Esophagus muscularis mucosa (tissue), 4 donors: ENCODE measurements around the gene FAM131C.

Experiments
- EP300 ChIP-seq: sonication (generic); formaldehyde crosslinking; IDR thresholded peaks from one replicate; pipeline ENCODE4 v1.6.1; 2017; ENCODE audit warnings: antibody characterized with exemption
- POLR2A ChIP-seq: fragments of 450-650 bp; IDR thresholded peaks from one replicate; pipeline ENCODE4 v1.6.1; 2017; ENCODE audit warnings: antibody characterized with exemption, moderate library complexity, mild to moderate bottlenecking, low read depth
- POLR2AphosphoS5 ChIP-seq, 2 donors: sonication (generic); formaldehyde crosslinking; IDR thresholded peaks; one replicate each; pipeline ENCODE4 v1.6.1; 2017; ENCODE audit warnings: antibody characterized with exemption in 2 of 2
- TF ChIP-seq, protein P1 (sequence below), 3 experiments: fragments of 200-600 bp in 2 of 3; fragments of 450-650 bp in 1 of 3; sonication (generic) in 2 of 3; IDR thresholded peaks; one replicate each; pipeline ENCODE4 v1.5.1; 2017 to 2019; ENCODE audit warnings: antibody characterized with exemption in 3 of 3, mild to moderate bottlenecking in 2 of 3, moderate library complexity in 1 of 3

DNA sequence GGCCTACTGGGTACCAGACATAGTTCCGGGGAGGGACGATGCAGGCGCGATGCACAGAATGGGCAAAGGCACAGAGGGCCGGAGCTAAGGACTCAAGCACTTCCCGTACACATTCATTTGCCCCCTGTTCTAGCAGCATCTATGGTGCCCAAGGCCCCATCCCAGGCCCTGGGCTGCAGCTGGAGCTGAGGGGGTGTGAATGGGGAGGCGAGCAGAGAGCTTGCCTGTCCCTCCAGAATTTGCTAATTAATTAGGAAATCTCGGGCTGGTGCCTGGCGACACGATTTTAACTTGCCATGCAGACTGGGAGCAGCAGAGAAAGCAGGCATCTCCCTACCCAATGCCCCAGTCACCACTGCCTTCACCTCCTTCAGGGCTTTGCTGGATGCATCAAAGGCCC lies 46.5 kb upstream of the FAM131C start:
- TF ChIP-seq, protein P1, sequence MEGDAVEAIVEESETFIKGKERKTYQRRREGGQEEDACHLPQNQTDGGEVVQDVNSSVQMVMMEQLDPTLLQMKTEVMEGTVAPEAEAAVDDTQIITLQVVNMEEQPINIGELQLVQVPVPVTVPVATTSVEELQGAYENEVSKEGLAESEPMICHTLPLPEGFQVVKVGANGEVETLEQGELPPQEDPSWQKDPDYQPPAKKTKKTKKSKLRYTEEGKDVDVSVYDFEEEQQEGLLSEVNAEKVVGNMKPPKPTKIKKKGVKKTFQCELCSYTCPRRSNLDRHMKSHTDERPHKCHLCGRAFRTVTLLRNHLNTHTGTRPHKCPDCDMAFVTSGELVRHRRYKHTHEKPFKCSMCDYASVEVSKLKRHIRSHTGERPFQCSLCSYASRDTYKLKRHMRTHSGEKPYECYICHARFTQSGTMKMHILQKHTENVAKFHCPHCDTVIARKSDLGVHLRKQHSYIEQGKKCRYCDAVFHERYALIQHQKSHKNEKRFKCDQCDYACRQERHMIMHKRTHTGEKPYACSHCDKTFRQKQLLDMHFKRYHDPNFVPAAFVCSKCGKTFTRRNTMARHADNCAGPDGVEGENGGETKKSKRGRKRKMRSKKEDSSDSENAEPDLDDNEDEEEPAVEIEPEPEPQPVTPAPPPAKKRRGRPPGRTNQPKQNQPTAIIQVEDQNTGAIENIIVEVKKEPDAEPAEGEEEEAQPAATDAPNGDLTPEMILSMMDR (IDR thresholded peaks at IDR 0.05), result no peak
- TF ChIP-seq POLR2AphosphoS5 (IDR thresholded peaks at IDR 0.05) (no peak), POLR2A (no peak), EP300 (no peak)
